Measurements from ENCODE around the gene STUM. TPM values are rescaled to one million over a fixed set of nuclear protein-coding genes. Genes with fewer than 3 reads are reported as not detected.

The STUM gene
- polyA plus RNA-seq, 1 donor (not counting 4 experiments of a cell fraction or from before 2014, with no cell fraction given), result 0.01 TPM

DNA sequence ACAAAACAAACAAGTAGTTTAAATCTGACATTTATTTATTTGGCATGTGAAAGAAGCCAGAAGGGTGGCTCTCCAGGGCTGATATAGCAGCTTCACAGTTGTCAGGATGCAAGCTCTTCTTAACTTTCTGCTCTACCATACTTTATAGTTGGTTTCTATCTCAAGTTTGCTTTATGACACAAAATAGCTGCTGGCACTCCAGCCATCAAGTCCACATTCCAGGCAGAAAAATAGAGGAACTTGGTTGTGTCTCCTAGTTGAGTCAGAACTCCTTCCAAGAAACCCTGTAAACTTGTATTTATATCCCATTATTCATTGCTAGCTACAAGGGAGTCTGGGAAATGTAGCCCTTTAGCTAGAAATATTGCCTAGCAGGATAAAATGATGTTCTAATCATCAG, 24.0 kb upstream of the STUM start:
- H3K79me2 ChIP-seq (ENCODE audit: control insufficient read depth, insufficient read depth, low read length), result no peaks in the 10 kb centered on the region
- H3K4me1 ChIP-seq (ENCODE audit: control insufficient read depth, extremely low read depth, insufficient read depth, low read length), result no peaks in the 10 kb centered on the region
- peaks cover 15% of the 10 kb centered on the region for H3K27me3 ChIP-seq (ENCODE audit: control insufficient read depth, extremely low read depth, insufficient read depth, low read length)
- DNase-seq (ENCODE audit: low read depth, low spot score), result no peak
- TF ChIP-seq, protein P1, sequence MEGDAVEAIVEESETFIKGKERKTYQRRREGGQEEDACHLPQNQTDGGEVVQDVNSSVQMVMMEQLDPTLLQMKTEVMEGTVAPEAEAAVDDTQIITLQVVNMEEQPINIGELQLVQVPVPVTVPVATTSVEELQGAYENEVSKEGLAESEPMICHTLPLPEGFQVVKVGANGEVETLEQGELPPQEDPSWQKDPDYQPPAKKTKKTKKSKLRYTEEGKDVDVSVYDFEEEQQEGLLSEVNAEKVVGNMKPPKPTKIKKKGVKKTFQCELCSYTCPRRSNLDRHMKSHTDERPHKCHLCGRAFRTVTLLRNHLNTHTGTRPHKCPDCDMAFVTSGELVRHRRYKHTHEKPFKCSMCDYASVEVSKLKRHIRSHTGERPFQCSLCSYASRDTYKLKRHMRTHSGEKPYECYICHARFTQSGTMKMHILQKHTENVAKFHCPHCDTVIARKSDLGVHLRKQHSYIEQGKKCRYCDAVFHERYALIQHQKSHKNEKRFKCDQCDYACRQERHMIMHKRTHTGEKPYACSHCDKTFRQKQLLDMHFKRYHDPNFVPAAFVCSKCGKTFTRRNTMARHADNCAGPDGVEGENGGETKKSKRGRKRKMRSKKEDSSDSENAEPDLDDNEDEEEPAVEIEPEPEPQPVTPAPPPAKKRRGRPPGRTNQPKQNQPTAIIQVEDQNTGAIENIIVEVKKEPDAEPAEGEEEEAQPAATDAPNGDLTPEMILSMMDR (optimal IDR thresholded peaks at IDR 0.05 in 1 of 3, IDR thresholded peaks at IDR 0.05 in 1 of 3, conservative IDR thresholded peaks at IDR 0.05 in 1 of 3; ENCODE audit: extremely low read depth in 1 of 3, insufficient read depth in 2 of 3, low read length in 3 of 3), result no peak
- TF ChIP-seq EZH2 (IDR thresholded peaks at IDR 0.05; ENCODE audit: low read length), result no peak
- H3K9me3 ChIP-seq (ENCODE audit: control insufficient read depth, low read depth, low read length), result no peaks in the 10 kb centered on the region
- H4K20me1 ChIP-seq (ENCODE audit: control insufficient read depth, extremely low read depth, insufficient read depth, low read length), result no peaks in the 10 kb centered on the region
- H3K27ac ChIP-seq (ENCODE audit: control insufficient read depth, insufficient read depth, low read length), result no peak overlapping the region
- no peak overlapping the region for H3K4me3 ChIP-seq (ENCODE audit: control insufficient read depth in 2 of 3, extremely low read depth in 1 of 3, insufficient read depth in 2 of 3, low read depth in 1 of 3, low read length in 3 of 3)
- no peaks in the 10 kb centered on the region for H3K36me3 ChIP-seq (ENCODE audit: control insufficient read depth in 2 of 2, extremely low read depth in 1 of 2, insufficient read depth in 2 of 2, low read length in 2 of 2)
- dilution Hi-C loops (cut with MboI; ENCODE audit: extremely low pct_ligation_motif_present, low sequenced_read_pairs), result no loop called here
- H3K4me2 ChIP-seq (ENCODE audit: control insufficient read depth, extremely low read depth, insufficient read depth, low read depth, low read length), result no peak overlapping the region
- no peak overlapping the region for H3K9ac ChIP-seq (ENCODE audit: control insufficient read depth, extremely low read depth, insufficient read depth, low read length)
- no peaks in the 10 kb centered on the region for H3K9me1 ChIP-seq (ENCODE audit: control insufficient read depth, extremely low read depth, insufficient read depth, low read length)
- FAIRE-seq, result no peak
- H2AFZ ChIP-seq (ENCODE audit: control insufficient read depth, low read length), result no peak overlapping the region

DNA sequence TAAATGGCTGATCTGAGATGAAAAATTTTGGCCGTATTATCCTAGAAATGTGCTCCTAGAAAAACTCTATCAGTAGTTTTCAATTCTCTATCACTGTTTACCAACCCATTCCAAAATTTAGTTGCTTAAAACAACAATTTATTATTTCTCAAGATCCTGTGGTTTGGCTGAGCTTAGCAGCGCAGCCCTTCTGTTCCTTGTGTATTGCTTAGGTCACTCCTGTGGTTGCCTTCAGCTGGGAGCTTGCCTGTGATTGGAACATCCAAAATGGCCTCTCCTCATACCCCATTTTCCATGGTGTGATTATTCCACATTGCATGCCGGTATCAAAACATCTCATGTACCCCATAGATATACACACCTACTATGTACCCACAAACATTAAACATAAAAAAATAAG, 22.8 kb upstream of the STUM start:
- no peaks in the 10 kb centered on the region for H3K36me3 ChIP-seq (ENCODE audit: control insufficient read depth in 2 of 2, extremely low read depth in 1 of 2, insufficient read depth in 2 of 2, low read length in 2 of 2)
- FAIRE-seq, result no peak
- dilution Hi-C loops (cut with MboI; ENCODE audit: extremely low pct_ligation_motif_present, low sequenced_read_pairs), result no loop called here

More for the DNA sequence above, 22.8 kb upstream of the STUM start:
- H3K27ac ChIP-seq (ENCODE audit: control insufficient read depth, insufficient read depth, low read length), result no peak overlapping the region
- H3K4me3 ChIP-seq (ENCODE audit: control insufficient read depth in 2 of 3, extremely low read depth in 1 of 3, insufficient read depth in 2 of 3, low read depth in 1 of 3, low read length in 3 of 3), result no peak overlapping the region
- H2AFZ ChIP-seq (ENCODE audit: control insufficient read depth, low read length), result no peak overlapping the region
- H3K79me2 ChIP-seq (ENCODE audit: control insufficient read depth, insufficient read depth, low read length), result no peaks in the 10 kb centered on the region
- no peak overlapping the region for H3K9ac ChIP-seq (ENCODE audit: control insufficient read depth, extremely low read depth, insufficient read depth, low read length)
- no peaks in the 10 kb centered on the region for H3K4me1 ChIP-seq (ENCODE audit: control insufficient read depth, extremely low read depth, insufficient read depth, low read length)
- no peak for TF ChIP-seq EZH2 (IDR thresholded peaks at IDR 0.05; ENCODE audit: low read length)
- TF ChIP-seq, protein P1 (optimal IDR thresholded peaks at IDR 0.05 in 1 of 3, IDR thresholded peaks at IDR 0.05 in 1 of 3, conservative IDR thresholded peaks at IDR 0.05 in 1 of 3; ENCODE audit: extremely low read depth in 1 of 3, insufficient read depth in 2 of 3, low read length in 3 of 3), result no peak
- H4K20me1 ChIP-seq (ENCODE audit: control insufficient read depth, extremely low read depth, insufficient read depth, low read length), result no peaks in the 10 kb centered on the region
- peaks cover 16% of the 10 kb centered on the region for H3K27me3 ChIP-seq (ENCODE audit: control insufficient read depth, extremely low read depth, insufficient read depth, low read length)
- no peak overlapping the region for H3K4me2 ChIP-seq (ENCODE audit: control insufficient read depth, extremely low read depth, insufficient read depth, low read depth, low read length)
- H3K9me1 ChIP-seq (ENCODE audit: control insufficient read depth, extremely low read depth, insufficient read depth, low read length), result no peaks in the 10 kb centered on the region
- no peak for DNase-seq (ENCODE audit: low read depth, low spot score)
- no peaks in the 10 kb centered on the region for H3K9me3 ChIP-seq (ENCODE audit: control insufficient read depth, low read depth, low read length)

Data from keratinocyte (primary cell).